Neuronal stem cell (in vitro differentiated cells): ENCODE results near the gene RAB10.

Experiments used
- DNase-seq: peaks from one replicate; pipeline ENCODE4 v3.0.0-alpha.2; 2013; ENCODE audit warnings: low spot score
- H2AFZ ChIP-seq: one replicate; pipeline ENCODE4 v1.6.1; 2013; ENCODE audit warnings: mild to moderate bottlenecking, low read length, inconsistent platforms
- H2AK5ac ChIP-seq: 2 replicates; pipeline ENCODE4 v1.6.1; 2013; ENCODE audit warnings: low read depth, mild to moderate bottlenecking, inconsistent platforms, low read length, moderate library complexity, mixed read lengths
- H2BK120ac ChIP-seq: 2 replicates; pipeline ENCODE4 v1.6.1; 2013; ENCODE audit warnings: low read depth, mild to moderate bottlenecking, inconsistent platforms, low read length, moderate library complexity, mixed read lengths
- H2BK12ac ChIP-seq: one replicate; pipeline ENCODE4 v1.6.1; 2013; ENCODE audit warnings: low read length, inconsistent platforms
- H2BK15ac ChIP-seq: 2 replicates; pipeline ENCODE4 v1.6.1; 2013; ENCODE audit warnings: mild to moderate bottlenecking, low read length, inconsistent platforms, mixed read lengths
- H2BK5ac ChIP-seq: one replicate; pipeline ENCODE4 v1.6.1; 2013; ENCODE audit warnings: inconsistent platforms, mild to moderate bottlenecking, low read length, moderate library complexity
- H3K14ac ChIP-seq: one replicate; pipeline ENCODE4 v1.6.1; 2013; ENCODE audit warnings: low read length, inconsistent platforms
- H3K18ac ChIP-seq: 2 replicates; pipeline ENCODE4 v1.6.1; 2013; ENCODE audit warnings: low read length, inconsistent platforms
- H3K23ac ChIP-seq: 2 replicates; pipeline ENCODE4 v1.6.1; 2013; ENCODE audit warnings: low read depth, mild to moderate bottlenecking, mixed read lengths, low read length, inconsistent platforms; ENCODE audit not compliant: poor library complexity
- H3K27ac ChIP-seq: replicated peaks from 3 replicates; pipeline ENCODE4 v1.5.1; 2013; ENCODE audit warnings: low read length, inconsistent platforms
- H3K27me3 ChIP-seq, 3 experiments: 2 replicates each; pipeline ENCODE4 v1.6.1; 2013; ENCODE audit warnings: low read length in 3 of 3, mild to moderate bottlenecking in 2 of 3, inconsistent platforms in 1 of 3, low read depth in 1 of 3, mixed read lengths in 1 of 3, moderate library complexity in 1 of 3; ENCODE audit not compliant: control insufficient read depth in 3 of 3, insufficient read depth in 3 of 3
- H3K36me3 ChIP-seq, 2 donors: replicated peaks in 1 of 2; 2 replicates each; pipeline ENCODE4 v1.6.1; 2013; ENCODE audit warnings: low read length in 2 of 2; ENCODE audit not compliant: control insufficient read depth in 2 of 2, insufficient read depth in 2 of 2
- H3K4ac ChIP-seq: 2 replicates; pipeline ENCODE4 v1.6.1; 2013; ENCODE audit warnings: inconsistent platforms, mild to moderate bottlenecking, low read length, moderate library complexity
- H3K4me1 ChIP-seq, 2 donors: 1 replicate in 1 of 2; 2 replicates in 1 of 2; pipeline ENCODE4 v1.6.1; 2013; ENCODE audit warnings: low read length in 2 of 2, low read depth in 1 of 2; ENCODE audit not compliant: control insufficient read depth in 2 of 2, insufficient read depth in 1 of 2
- H3K4me2 ChIP-seq: one replicate; pipeline ENCODE4 v1.6.1; 2013; ENCODE audit warnings: mild to moderate bottlenecking, low read length, inconsistent platforms; ENCODE audit not compliant: insufficient read depth, poor library complexity, severe bottlenecking
- H3K4me3 ChIP-seq, 2 donors: 2 replicates each; pipeline ENCODE4 v1.5.1; 2013; ENCODE audit warnings: low read length in 2 of 2, mild to moderate bottlenecking in 2 of 2, inconsistent platforms in 1 of 2, moderate library complexity in 1 of 2
- H3K79me1 ChIP-seq: one replicate; pipeline ENCODE4 v1.6.1; 2013; ENCODE audit warnings: low read depth, mild to moderate bottlenecking, inconsistent platforms, low read length, moderate library complexity
- H3K9ac ChIP-seq: one replicate; pipeline ENCODE4 v1.6.1; 2013; ENCODE audit warnings: mild to moderate bottlenecking, low read depth, low read length, inconsistent platforms; ENCODE audit not compliant: poor library complexity
- H3K9me3 ChIP-seq, 2 donors: replicated peaks in 1 of 2; 2 replicates each; pipeline versions ENCODE3 to v1.6.1; 2013; ENCODE audit warnings: low read length in 2 of 2, mild to moderate bottlenecking in 2 of 2, inconsistent platforms in 1 of 2, low read depth in 1 of 2, mixed read lengths in 1 of 2, moderate library complexity in 1 of 2; ENCODE audit not compliant: control insufficient read depth in 2 of 2, insufficient read depth in 1 of 2
- H4K8ac ChIP-seq: one replicate; pipeline ENCODE4 v1.6.1; 2013; ENCODE audit warnings: low read depth, mild to moderate bottlenecking, inconsistent platforms, low read length, moderate library complexity
- H4K91ac ChIP-seq: one replicate; pipeline ENCODE4 v1.6.1; 2013; ENCODE audit warnings: low read length, low read depth, mild to moderate bottlenecking, inconsistent platforms; ENCODE audit not compliant: poor library complexity
- WGBS, 2 donors: extraction: QIAGEN DNeasy Blood & Tissue Kit; methylation state at CpG; one replicate each; pipeline ENCODE4 v1.1.7; 2013; ENCODE audit warnings: missing lambda C conversion rate in 2 of 2, mixed read lengths in 1 of 2; ENCODE audit not compliant: insufficient read length in 2 of 2, insufficient replicate concordance in 1 of 2; ENCODE audit errors: extremely low coverage in 2 of 2; 5-methylcytosine and 5-hydroxymethylcytosine counted together

The RAB10 gene

DNA sequence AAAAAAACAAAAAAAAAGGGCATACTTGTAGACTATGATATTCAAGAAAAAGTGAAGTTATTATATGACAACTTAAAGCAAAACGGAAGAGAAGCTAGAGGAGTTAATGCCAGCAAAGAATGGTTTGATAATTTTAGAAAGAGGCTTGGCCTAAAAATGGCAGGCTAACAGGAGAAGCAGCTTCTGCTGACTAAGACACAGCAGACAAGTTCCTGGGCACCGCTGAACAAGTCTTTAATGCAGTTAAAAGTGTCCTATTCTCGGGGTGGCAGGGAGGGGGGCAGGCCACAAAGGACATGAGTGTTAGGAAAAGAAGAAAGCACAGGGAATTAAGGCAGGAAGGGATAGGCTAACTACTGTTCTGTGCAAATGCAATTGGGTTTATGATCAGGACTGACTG is 88.7 kb downstream of the RAB10 start:
- no peak overlapping the region for H3K27ac ChIP-seq
- no peak overlapping the region for H2BK120ac ChIP-seq
- H3K23ac ChIP-seq = no peak overlapping the region
- no peak overlapping the region for H3K9ac ChIP-seq
- no peak overlapping the region for H2AFZ ChIP-seq
- no peak overlapping the region for H2BK12ac ChIP-seq
- no peak overlapping the region for H2BK15ac ChIP-seq
- no peak overlapping the region for H2AK5ac ChIP-seq
- no peak overlapping the region for H3K4ac ChIP-seq
- peaks cover 2 to 50% of the 10 kb centered on the region in 2 donors for H3K36me3 ChIP-seq
- DNase-seq = no peak
- H3K4me2 ChIP-seq = no peak overlapping the region
- H4K8ac ChIP-seq = no peak overlapping the region
- H3K27me3 ChIP-seq = no peaks in the 10 kb centered on the region
- H2BK5ac ChIP-seq = no peak overlapping the region
- H4K91ac ChIP-seq = no peak overlapping the region
- no peak overlapping the region for H3K18ac ChIP-seq
- no peak overlapping the region for H3K14ac ChIP-seq
- no CpG with 5 or more reads among the region's 3 CpGs for WGBS, 2 donors
- no peaks in the 10 kb centered on the region for H3K9me3 ChIP-seq
- H3K79me1 ChIP-seq = peaks cover 4% of the 10 kb centered on the region
- H3K4me3 ChIP-seq = no peak overlapping the region
- no peaks in the 10 kb centered on the region for H3K4me1 ChIP-seq

DNA sequence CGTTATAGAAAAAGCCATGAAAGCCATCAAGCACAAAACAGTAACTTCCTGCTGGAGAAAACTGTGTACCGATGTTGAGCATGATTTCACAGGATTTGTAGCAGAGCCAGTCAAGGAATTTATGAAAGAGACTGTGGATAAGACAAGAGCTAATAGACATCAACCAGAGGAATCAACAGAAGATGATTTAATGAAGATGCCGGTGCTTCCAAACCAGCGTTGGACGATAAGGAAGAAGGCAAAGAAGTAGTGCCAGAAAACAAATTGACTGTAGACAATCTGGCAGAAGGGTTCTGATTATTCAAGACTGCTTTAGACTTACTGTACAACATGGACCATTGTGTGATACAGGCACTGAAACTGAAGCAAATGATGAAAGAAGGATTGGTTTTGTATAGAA is 89.5 kb downstream of the RAB10 start:
- H3K4me3 ChIP-seq = no peak overlapping the region
- H3K79me1 ChIP-seq = peaks cover 4% of the 10 kb centered on the region
- no peaks in the 10 kb centered on the region for H3K9me3 ChIP-seq
- no peak overlapping the region for H3K18ac ChIP-seq
- no peak overlapping the region for H4K91ac ChIP-seq
- H3K4me1 ChIP-seq = no peaks in the 10 kb centered on the region
- no peak overlapping the region for H3K27ac ChIP-seq
- H3K14ac ChIP-seq = no peak overlapping the region
- H3K23ac ChIP-seq = no peak overlapping the region
- no peak overlapping the region for H4K8ac ChIP-seq
- H3K4ac ChIP-seq = no peak overlapping the region
- H3K27me3 ChIP-seq = no peaks in the 10 kb centered on the region
- no peak overlapping the region for H2AK5ac ChIP-seq
- H2BK12ac ChIP-seq = no peak overlapping the region
- no peak overlapping the region for H2BK120ac ChIP-seq
- no CpG with 5 or more reads among the region's 5 CpGs for WGBS, 2 donors
- no peak overlapping the region for H3K9ac ChIP-seq
- no peak overlapping the region for H2BK15ac ChIP-seq
- no peak overlapping the region for H3K4me2 ChIP-seq
- no peak overlapping the region for H2BK5ac ChIP-seq
- no peak for DNase-seq
- H3K36me3 ChIP-seq = peaks cover 2 to 58% of the 10 kb centered on the region in 2 donors
- H2AFZ ChIP-seq = no peak overlapping the region

DNA sequence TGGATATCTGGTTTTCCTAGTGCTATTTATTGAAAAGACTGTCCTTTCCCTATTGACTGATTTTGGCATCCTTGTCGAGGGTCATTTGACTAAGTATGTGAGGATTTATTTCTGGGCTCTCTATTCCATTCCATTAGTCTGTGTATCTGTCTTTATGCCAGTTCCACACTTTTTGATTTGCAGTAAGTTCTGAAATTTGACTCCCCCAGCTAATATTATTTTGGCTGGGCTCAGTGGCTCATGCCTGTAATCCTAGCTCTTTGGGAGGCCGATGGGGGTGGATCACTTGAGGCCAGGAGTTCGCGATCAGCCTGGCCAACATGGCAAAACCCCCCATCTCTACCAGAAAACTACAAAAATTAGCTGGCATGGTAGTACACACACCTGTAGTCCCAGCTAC is 92.2 kb downstream of the RAB10 start:
- no CpG with 5 or more reads among the region's 4 CpGs for WGBS, 2 donors
- Histone ChIP-seq H2BK120ac (no peak overlapping the region), H2AK5ac (no peak overlapping the region), H4K8ac (peak overlapping the region; percentile 76), H3K4me3 (no peak overlapping the region), H3K14ac (no peak overlapping the region), H3K27me3 (no peaks in the 10 kb centered on the region), H4K91ac (no peak overlapping the region), H2AFZ (no peak overlapping the region), H3K23ac (no peak overlapping the region), H3K4me2 (no peak overlapping the region), H2BK15ac (no peak overlapping the region), H3K4me1 (no peaks in the 10 kb centered on the region), H3K9me3 (no peaks in the 10 kb centered on the region), H2BK5ac (no peak overlapping the region), H3K9ac (no peak overlapping the region), H3K36me3 (peaks cover 5 to 75% of the 10 kb centered on the region in 2 donors), H3K18ac (no peak overlapping the region), H3K79me1 (peaks cover 1% of the 10 kb centered on the region), H2BK12ac (no peak overlapping the region), H3K27ac (no peak overlapping the region), H3K4ac (no peak overlapping the region)
- no peak for DNase-seq

DNA sequence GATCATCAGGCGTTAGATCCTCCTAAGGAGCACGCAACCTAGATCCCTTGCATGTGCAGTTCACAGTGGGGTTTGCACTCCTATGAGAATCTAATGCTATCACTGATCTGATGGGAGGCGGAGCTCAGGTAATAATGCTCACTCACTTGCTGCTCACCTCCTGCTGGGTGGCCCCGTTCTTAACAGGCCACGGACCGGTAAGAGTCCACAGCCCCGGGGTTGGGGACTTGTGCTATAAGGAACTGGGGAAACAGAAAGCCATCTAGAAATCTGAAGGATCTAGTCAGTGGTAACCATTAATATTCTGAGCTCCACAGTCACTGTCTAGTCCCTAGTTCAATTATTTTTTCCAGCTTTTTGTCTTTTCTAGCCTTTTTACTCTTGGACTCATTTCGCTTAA is 94.3 kb downstream of the RAB10 start:
- Histone ChIP-seq H2AK5ac (no peak overlapping the region), H3K9ac (no peak overlapping the region), H4K91ac (no peak overlapping the region), H3K4me3 (no peak overlapping the region), H3K4ac (no peak overlapping the region), H3K79me1 (no peaks in the 10 kb centered on the region), H3K27ac (no peak overlapping the region), H4K8ac (no peak overlapping the region), H3K14ac (no peak overlapping the region), H2BK15ac (no peak overlapping the region), H3K9me3 (no peaks in the 10 kb centered on the region), H3K4me2 (no peak overlapping the region), H3K18ac (no peak overlapping the region), H3K27me3 (no peaks in the 10 kb centered on the region), H3K23ac (no peak overlapping the region), H3K4me1 (no peaks in the 10 kb centered on the region), H3K36me3 (peaks cover 3 to 76% of the 10 kb centered on the region in 2 donors), H2BK12ac (no peak overlapping the region), H2BK5ac (no peak overlapping the region), H2AFZ (no peak overlapping the region), H2BK120ac (no peak overlapping the region)
- no CpG with 5 or more reads among the region's 8 CpGs for WGBS, 2 donors
- DNase-seq = no peak
